GM10847 (cell line): Measurements from ENCODE around the gene UBXN2A.

Experiments
- POLR2A ChIP-seq: IDR thresholded peaks from 2 replicates; pipeline ENCODE4 v1.6.1; 2011; ENCODE audit not compliant: insufficient read length; ENCODE audit errors: extremely low read depth

UBXN2A gene

DNA sequence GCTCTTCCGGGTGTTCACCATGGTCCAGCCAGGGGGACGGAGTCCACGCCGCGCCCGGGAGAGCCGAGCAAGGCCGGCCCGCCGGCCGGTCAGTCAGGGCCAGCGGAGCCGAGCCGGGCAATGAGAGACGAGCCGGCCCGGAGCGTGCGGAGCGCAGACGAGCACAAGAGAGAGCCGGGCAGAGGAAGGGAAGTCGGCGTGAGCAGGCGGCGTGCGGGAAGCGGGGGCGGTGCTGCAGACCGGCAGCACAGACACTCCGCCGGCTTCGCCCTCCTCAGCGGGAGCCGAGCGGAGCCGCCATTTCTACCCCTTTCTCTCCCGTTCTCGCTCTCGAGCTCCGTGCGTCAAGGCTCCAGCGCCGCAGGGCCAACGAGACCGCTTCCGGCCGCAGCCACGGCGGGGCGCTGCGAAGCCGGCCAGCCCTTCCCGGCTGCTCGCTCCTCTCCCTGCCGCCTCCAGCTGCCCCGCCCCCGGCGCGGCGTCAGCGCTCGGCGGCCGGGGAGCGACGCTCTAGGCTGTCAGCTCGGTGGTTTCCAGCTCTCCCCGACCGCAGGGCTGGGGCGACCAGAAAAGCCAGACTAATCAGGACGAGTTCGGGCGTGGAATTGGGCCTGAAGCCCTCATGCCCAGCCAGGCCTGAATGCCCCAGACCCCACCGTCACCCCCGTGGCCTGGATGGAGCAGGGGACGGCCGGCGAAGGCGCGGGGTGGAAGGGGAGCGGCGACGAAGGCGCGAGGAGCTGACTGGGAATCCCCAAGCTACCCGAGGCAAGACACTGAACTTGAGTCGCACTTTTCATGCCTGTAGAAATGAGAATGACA, 13.3 kb upstream of the UBXN2A start, which contains the start of gene ATAD2B:
TSS of gene ATAD2B (minus strand) at position 374 of the 822 bp plus-strand sequence. CDS start at position 21, 353 bp downstream.
- peak; percentile 74 for TF ChIP-seq POLR2A

GRCh38 chr2:23934259-23934658, 6.0 kb upstream of the UBXN2A start:
- TF ChIP-seq POLR2A = no peak

- no peak for TF ChIP-seq POLR2A
Measured at GRCh38 chr2:23940718-23941620, 706 bp downstream of the UBXN2A start.

DNA sequence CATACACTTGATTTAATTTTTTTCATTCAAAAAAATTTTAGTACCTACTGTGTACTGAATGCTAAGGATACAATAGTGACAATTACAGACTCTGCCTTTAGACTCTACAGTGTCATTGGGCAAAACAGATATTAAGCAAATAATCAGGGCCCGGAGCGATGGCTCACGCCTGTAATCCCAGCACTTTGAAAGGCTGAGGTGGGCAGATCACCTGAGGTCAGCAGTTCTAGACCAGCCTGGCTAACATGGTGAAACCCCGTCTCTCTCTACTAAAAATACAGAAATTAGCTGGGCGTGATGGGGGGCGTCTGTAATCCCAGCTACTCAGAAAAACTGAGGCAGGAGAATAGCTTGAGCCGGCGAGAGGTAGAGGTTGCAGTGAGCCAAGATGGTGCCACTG, 1.4 kb downstream of the UBXN2A start:
- TF ChIP-seq POLR2A = no peak

DNA sequence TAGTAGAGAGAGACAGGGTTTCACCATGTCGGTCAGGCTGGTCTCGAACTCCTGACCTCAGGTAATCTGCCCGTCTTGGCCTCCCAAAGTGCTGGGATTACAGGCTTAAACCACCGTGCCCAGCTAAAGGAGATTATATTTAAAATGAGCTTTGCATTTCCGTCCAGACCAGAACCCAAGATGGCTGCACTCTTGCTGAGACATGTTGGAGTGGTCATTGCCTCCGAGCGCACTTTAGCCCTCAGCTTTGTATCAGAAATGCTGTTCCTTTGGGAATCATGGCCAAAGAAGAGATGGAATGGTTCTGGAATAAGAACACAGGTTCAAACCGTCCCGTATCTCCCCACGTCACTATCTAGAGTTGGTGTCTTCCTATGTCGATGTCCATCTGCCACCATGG, 3.4 kb downstream of the UBXN2A start:
- no peak for TF ChIP-seq POLR2A

- TF ChIP-seq POLR2A = no peak
Measured at GRCh38 chr2:23944527-23944926, 4.3 kb downstream of the UBXN2A start.

DNA sequence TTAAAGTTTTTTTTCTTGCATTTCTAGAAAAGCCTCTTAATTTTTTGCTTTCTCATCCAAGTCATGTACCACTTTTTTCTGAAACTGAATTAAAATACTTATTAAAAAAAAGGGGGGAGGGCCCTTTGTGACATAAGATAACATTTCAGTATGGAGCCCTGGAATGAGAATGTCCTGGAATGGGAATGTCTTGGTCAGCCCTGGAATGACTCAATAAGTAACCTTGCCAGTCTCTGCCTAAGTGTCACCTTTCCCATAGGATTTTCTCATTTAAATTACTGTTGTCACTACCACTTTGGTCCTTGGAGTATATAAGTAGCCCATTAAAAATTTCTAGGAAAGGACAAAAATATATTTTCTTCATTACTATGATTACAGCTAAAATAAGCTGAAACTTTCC, 4.7 kb downstream of the UBXN2A start:
- no peak for TF ChIP-seq POLR2A

DNA sequence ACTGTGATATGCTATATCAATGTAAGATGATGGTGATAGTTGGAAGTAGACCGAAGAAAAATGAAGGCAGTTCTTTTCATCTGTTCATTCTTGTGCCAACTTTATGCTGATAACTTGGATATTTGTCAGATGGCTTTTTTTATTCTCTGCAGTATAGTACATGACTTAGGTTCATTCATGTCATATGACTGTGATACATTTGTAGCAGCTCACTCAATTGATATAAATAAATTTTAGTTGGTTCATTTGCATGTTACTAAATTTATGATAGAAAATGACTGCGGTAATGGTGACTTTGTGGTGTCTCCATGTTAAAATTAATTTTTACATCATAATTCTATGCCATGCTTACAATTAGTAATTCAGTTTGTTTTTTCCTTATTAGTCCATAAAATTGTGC, 7.1 kb downstream of the UBXN2A start:
- no peak for TF ChIP-seq POLR2A

GRCh38 chr2:23953625-23954024, 13.4 kb downstream of the UBXN2A start:
- no peak for TF ChIP-seq POLR2A

DNA sequence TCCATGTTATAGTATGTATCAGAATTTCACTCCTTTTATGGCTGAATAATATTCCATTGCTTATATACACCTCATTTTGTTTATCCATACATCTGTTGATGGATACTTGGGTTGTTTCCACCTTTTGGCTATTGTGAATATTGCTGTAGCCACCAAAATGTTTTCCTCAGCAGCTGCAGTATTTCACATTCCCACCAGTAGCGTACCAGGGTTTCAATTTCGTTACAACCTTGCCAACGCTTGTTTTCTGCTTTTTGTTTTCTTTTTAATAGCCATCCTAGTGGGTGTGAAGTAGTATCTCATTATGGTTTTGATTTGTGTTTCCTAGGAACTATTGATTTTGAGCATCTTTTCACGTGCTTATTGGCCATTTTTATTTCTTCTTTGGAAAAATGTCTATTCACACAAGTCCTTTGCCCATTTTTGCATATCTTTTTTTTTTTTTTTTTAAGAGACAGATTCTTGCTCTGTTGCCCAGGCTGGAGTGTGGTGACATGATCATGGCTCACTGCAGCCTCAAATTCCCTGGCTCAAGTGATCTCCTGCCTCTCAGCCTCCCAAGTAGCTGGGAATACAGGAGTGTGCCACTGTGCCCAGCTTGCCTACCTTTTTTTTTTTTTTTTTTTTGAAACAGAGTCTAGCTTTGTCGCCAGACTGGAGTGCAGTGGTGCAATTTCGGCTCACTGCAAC, 14.2 kb downstream of the UBXN2A start:
- no peak for TF ChIP-seq POLR2A

- TF ChIP-seq POLR2A = no peak
Measured at GRCh38 chr2:23967846-23968245, 27.6 kb downstream of the UBXN2A start.

DNA sequence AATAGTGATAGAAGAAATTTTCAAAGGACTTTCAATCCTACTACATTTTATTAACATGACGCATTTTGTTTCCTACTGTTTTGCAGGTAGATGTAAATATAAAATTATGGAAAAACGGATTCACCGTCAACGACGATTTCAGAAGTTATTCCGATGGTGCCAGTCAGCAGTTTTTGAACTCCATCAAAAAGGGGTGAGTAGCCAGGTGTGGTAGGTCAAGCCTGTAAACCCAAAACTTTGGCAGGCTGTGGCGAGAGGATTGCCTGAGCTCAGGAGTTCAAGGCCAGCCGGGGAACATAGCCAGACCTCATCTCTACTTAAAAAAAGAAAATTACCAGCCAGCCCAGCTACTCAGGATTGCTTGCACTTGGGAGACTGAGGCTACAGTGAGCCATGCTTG, 36.6 kb downstream of the UBXN2A start:
- no peak for TF ChIP-seq POLR2A

GRCh38 chr2:23988371-23988770, 48.1 kb downstream of the UBXN2A start:
- TF ChIP-seq POLR2A = no peak

DNA sequence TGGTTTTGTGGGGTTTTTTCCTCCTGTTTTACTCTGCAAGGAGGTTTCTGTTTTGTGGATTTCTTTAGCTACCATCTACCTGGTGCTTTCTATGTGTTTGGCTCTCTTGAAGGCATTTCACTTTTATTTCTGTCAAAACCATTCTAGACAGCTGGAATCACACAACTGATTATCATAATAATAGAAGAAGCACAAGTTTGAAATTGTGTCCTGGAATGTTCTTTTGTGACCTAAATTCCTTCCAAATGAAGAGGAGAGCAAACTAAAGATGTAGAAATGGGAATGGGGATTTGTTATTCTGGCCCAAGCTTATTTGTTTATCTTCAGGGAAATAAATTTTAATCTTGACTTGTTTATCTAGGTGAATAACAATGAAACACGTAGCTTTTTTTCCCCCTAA, 52.7 kb downstream of the UBXN2A start:
- TF ChIP-seq POLR2A = no peak

DNA sequence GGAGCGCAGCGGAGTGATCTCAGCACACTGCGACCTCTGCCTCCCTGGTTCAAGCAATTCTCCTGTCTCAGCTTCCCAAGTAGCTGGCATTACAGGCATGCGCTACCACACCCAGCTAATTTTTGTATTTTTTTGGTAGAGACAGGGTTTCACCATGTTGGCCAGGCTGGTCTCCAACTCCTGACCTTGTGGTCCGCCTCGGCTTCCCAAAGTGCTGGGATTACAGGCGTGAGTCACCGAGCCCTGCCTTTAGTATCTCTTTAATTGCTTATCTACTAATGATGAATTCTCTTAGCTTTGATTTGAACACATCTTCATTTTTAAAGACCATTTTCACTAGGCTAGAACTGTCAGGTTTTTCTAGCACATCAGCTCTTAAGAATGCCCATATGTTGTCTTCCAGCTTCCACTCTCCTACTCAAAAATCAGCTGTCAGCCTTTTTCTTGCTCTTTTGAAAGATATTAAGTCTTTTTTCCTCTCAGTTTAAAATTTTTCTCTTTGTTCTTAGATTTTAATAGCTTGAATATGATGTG, 53.5 kb downstream of the UBXN2A start:
- TF ChIP-seq POLR2A = no peak
